ENCODE results near the gene OR10P1.

The OR10P1 gene

DNA sequence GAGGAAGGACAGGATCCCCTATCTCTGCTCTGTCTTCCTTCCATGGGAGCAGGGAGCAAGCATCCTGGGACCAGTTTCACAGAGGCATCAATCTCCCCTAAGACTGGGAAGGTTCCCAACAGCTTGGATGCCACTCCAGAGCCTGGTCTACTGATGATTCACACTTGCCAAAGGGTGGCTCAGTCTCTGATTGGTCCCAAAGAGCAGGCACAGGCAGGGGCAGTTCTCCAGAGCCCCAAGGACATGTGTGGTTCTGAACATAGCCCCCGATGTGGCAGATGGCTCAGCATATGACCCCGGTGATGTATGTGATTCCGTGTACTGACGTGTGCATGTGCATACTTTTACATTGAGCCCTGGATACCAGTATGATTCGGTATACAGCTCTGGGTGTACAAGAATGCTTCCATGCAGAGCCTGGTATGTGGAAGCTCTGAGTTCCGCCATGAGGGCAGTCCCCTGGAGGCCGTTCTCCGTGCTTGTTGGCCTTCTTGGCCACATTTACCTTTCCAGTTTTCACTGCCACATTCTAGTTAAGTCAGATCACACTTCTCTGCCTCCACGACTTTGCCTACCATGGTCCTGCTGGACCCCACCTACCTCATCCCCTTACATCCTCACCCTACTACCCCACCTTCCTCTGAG is 49.8 kb downstream of the OR10P1 start:
- no peak for DNase-seq
